Natural killer cell (primary cell): Measurements from ENCODE around the gene DCAF8. TPM values are rescaled to one million over a fixed set of nuclear protein-coding genes. Genes with fewer than 3 reads are reported as not detected.
"Not testable (repeated sequence)": the region's sequence is repeated elsewhere in the genome, so short reads cannot be mapped to it uniquely, and the experiment has no call there.

Experiments
- ATAC-seq, 3 donors: fragments of 150-1000 bp in 2 of 3; fragments of 200-7000 bp in 1 of 3; cut with Tn5 transposase; 1 replicate in 1 of 3; 2 replicates in 2 of 3; pipeline ENCODE4 v1.10.0; 2021; ENCODE audit warnings: mild to moderate bottlenecking in 2 of 3, moderate library complexity in 2 of 3
- DNase-seq, 2 donors: peaks; one replicate each; pipeline versions ENCODE4 v3.0.0 to v3.0.0-alpha.2; 2013 to 2021; ENCODE audit warnings: mixed read lengths in 1 of 2
- H3K27ac ChIP-seq: one replicate; pipeline ENCODE4 v1.5.1; 2013; ENCODE audit warnings: mild to moderate bottlenecking, low read length
- H3K27me3 ChIP-seq: one replicate; pipeline ENCODE4 v1.6.1; 2013; ENCODE audit warnings: low read length; ENCODE audit not compliant: control insufficient read depth, insufficient read depth
- H3K36me3 ChIP-seq: one replicate; pipeline ENCODE4 v1.6.1; 2013; ENCODE audit warnings: low read length; ENCODE audit not compliant: control insufficient read depth, insufficient read depth
- H3K4me1 ChIP-seq: one replicate; pipeline ENCODE4 v1.6.1; 2013; ENCODE audit warnings: low read length; ENCODE audit not compliant: control insufficient read depth, insufficient read depth
- H3K4me3 ChIP-seq: one replicate; pipeline ENCODE4 v1.5.1; 2013; ENCODE audit warnings: low read length
- H3K9me3 ChIP-seq: one replicate; pipeline ENCODE4 v1.6.1; 2013; ENCODE audit warnings: low read length; ENCODE audit not compliant: control insufficient read depth, insufficient read depth
- H3K27ac Mint-ChIP-seq, 2 donors: one replicate each; pipeline ENCODE4 v1.8.0; 2022; ENCODE audit warnings: mild to moderate bottlenecking in 2 of 2, mixed read lengths in 2 of 2, moderate library complexity in 1 of 2
- H3K27me3 Mint-ChIP-seq, 2 donors: one replicate each; pipeline ENCODE4 v1.8.0; 2022; ENCODE audit warnings: low read depth in 2 of 2, mixed read lengths in 2 of 2
- H3K36me3 Mint-ChIP-seq: one replicate; pipeline ENCODE4 v1.8.0; 2022; ENCODE audit warnings: mixed read lengths
- H3K4me1 Mint-ChIP-seq, 2 donors: one replicate each; pipeline ENCODE4 v1.8.0; 2022; ENCODE audit warnings: mixed read lengths in 2 of 2
- H3K4me3 Mint-ChIP-seq: one replicate; pipeline ENCODE4 v1.8.0; 2022; ENCODE audit warnings: mild to moderate bottlenecking, moderate library complexity, mixed read lengths
- H3K9me3 Mint-ChIP-seq, 2 donors: one replicate each; pipeline ENCODE4 v1.8.0; 2022; ENCODE audit warnings: mixed read lengths in 2 of 2
- WGBS: methylation state at CpG from one replicate; pipeline ENCODE4 v1.1.7; 2013; ENCODE audit warnings: missing lambda C conversion rate; ENCODE audit not compliant: insufficient coverage; 5-methylcytosine and 5-hydroxymethylcytosine counted together
- intact Hi-C: fragments of 100-400 bp; cut with micrococcal nuclease; formaldehyde crosslinking; loops from one replicate; pipeline ENCODE4 v1.14.2; 2022
- total RNA-seq, 4 donors: library from RNA; stranded (reverse); fragments of 120-200 nt in 1 of 4; gene quantifications; one replicate each; pipeline versions ENCODE4 v1.2.3 to v1.2.4, GENCODE V29; 2013 to 2022
- TF ChIP-seq, protein P1 (sequence below): fragments of 200-600 bp; IDR thresholded peaks from one replicate; pipeline ENCODE4 v1.8.0; 2022; ENCODE audit warnings: antibody characterized with exemption

Gene DCAF8
- total RNA-seq, 3 donors from 2014 or later (not counting 1 experiment from before 2014, with no cell fraction given), result 189 to 201 (median 189) TPM

- Mint-ChIP-seq H3K27me3 (no peaks in the 10 kb centered on the region), H3K4me1 (no peaks in the 10 kb centered on the region), H3K4me3 (no peak overlapping the region), H3K27ac (peak overlapping the region in 1 of 2 donors; percentile 29), H3K36me3 (peaks cover 62% of the 10 kb centered on the region), H3K9me3 (no peaks in the 10 kb centered on the region)
- Histone ChIP-seq H3K36me3 (peaks cover 95% of the 10 kb centered on the region), H3K27me3 (no peaks in the 10 kb centered on the region), H3K9me3 (no peaks in the 10 kb centered on the region), H3K4me1 (no peaks in the 10 kb centered on the region), H3K27ac (no peak overlapping the region), H3K4me3 (no peak overlapping the region)
- TF ChIP-seq, protein P1, sequence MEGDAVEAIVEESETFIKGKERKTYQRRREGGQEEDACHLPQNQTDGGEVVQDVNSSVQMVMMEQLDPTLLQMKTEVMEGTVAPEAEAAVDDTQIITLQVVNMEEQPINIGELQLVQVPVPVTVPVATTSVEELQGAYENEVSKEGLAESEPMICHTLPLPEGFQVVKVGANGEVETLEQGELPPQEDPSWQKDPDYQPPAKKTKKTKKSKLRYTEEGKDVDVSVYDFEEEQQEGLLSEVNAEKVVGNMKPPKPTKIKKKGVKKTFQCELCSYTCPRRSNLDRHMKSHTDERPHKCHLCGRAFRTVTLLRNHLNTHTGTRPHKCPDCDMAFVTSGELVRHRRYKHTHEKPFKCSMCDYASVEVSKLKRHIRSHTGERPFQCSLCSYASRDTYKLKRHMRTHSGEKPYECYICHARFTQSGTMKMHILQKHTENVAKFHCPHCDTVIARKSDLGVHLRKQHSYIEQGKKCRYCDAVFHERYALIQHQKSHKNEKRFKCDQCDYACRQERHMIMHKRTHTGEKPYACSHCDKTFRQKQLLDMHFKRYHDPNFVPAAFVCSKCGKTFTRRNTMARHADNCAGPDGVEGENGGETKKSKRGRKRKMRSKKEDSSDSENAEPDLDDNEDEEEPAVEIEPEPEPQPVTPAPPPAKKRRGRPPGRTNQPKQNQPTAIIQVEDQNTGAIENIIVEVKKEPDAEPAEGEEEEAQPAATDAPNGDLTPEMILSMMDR, result no peak
- no peak for DNase-seq
- ATAC-seq, result no peak
- 100% methylated on average over 1 of the region's 1 CpG for whole genome bisulfite sequencing
- intact Hi-C loops, result no loop called here
These were observed 33.7 kb upstream of the DCAF8 start for GRCh38 chr1:160296036-160296435.

DNA sequence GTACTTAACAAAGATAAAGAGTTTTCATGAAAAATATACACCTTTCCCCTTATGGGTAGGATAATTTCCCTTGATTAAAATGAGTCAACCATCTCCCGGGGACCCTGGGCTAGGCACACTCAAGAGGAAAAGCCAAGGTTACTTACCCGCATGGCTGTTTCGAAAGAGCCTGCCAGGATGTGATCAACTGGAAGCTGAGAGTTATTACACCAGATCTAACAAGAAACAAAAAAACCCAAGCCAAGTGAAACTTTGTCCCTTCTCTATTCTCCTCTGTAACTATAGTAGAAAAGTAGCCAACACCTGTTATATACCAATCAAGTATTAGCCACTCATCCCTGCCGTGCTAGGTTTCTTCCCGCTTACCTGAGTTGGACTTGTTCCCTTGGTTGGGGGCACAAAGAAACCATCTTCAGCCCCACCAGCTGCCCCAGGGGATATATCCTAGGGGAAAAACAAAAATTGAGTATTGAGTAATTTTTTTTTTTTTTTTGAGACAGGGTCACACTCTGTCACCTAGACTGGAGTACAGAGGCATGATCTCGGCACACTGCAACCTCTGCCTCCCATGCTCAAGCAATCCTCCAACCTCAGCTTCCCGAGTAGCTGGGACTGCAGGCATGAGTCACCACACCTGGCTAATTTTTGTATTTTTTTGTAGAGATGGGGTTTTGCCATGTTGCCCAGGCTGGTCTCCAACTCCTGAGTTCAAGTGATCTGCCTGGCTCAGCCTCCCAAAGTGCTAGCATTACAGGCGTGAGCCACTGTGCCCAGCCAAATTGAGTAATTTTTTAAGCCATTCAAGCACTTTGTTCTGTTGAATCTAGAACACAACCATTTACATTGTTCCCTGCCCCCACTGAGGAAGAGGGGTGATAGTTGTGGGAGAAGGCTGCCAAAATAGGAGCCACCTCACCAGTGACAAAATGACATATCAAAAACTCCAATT is 30.9 kb upstream of the DCAF8 start:
- H3K9me3 Mint-ChIP-seq, result no peaks in the 10 kb centered on the region
- Histone ChIP-seq H3K9me3 (no peaks in the 10 kb centered on the region), H3K4me1 (no peaks in the 10 kb centered on the region), H3K36me3 (peaks cover 92% of the 10 kb centered on the region), H3K27me3 (no peaks in the 10 kb centered on the region), H3K4me3 (no peak overlapping the region), H3K27ac (no peak overlapping the region)
- H3K4me3 Mint-ChIP-seq, result no peak overlapping the region
- TF ChIP-seq, protein P1, result no peak
- DNase-seq (no peak), ATAC-seq (no peak)
- intact Hi-C loops, result no loop called here
- peaks cover 45% of the 10 kb centered on the region for H3K36me3 Mint-ChIP-seq
- no peak overlapping the region for H3K27ac Mint-ChIP-seq
- no peaks in the 10 kb centered on the region for H3K4me1 Mint-ChIP-seq
- no peaks in the 10 kb centered on the region for H3K27me3 Mint-ChIP-seq
- WGBS, result 96% methylated on average over 7 of the region's 8 CpGs

DNA sequence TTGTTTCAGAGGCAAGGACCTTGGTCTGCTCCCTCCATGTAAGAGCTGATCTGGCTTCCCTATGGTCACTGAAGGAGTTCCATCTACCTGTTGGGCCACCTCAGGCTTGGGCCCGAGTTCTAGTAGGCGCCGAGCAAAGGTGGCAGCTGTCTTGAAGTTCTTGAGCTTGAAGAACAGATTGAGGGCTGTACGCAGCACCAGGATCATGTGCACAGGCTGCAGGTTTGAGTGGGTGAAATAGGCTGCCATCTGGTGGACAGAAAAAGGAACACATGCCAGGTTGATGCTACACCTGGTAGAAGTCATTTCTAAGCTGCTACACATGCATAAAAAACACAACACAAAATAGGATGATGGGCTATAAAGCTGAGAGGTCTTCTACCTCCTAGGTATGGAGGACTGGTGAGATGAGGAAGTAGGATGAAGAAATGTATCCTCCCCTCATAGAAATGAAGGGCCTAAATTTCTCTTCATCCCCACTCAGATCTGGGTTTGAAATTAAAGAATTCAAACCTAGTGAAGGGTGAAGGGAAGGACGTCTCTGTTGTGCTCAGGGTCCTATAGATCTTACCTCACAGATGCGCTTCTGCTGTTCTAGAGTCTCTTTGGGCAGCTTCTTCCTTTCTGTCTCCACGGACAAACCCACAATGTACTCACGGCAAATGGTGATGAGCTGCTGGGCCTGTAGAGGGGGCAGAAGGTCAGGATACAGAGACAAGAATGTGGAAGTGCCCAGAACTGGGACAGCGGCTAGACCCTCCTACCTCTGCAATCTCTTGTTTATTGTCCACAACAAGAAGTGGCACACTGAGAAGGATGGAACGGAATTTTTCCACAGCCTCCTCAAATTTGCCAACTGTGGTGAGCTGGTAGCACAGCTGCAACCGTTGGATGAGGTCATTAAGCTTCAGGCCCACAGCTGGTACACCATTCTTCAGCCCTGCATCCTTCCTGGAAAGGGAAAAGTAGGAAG is 29.2 kb upstream of the DCAF8 start:
- intact Hi-C loops, result loop anchor here (1.0 kb wide), 2 partner anchors 98 to 190 kb away; no protein-coding TSS in a partner anchor
- Histone ChIP-seq H3K4me1 (no peaks in the 10 kb centered on the region), H3K27ac (no peak overlapping the region), H3K9me3 (no peaks in the 10 kb centered on the region), H3K27me3 (no peaks in the 10 kb centered on the region), H3K36me3 (peaks cover 75% of the 10 kb centered on the region), H3K4me3 (no peak overlapping the region)
- H3K27me3 Mint-ChIP-seq, result no peaks in the 10 kb centered on the region
- no peaks in the 10 kb centered on the region for H3K4me1 Mint-ChIP-seq
- H3K36me3 Mint-ChIP-seq, result peaks cover 30% of the 10 kb centered on the region
- peak; percentile 90 to 97 (median 93) for ATAC-seq
- WGBS, result 64% methylated on average over 11 of the region's 11 CpGs
- no peaks in the 10 kb centered on the region for H3K9me3 Mint-ChIP-seq
- H3K27ac Mint-ChIP-seq, result peak overlapping the region; percentile 49 to 59
- H3K4me3 Mint-ChIP-seq, result no peak overlapping the region
- DNase-seq, result peak; percentile 43 to 89
- TF ChIP-seq, protein P1, result peak; percentile 79

DNA sequence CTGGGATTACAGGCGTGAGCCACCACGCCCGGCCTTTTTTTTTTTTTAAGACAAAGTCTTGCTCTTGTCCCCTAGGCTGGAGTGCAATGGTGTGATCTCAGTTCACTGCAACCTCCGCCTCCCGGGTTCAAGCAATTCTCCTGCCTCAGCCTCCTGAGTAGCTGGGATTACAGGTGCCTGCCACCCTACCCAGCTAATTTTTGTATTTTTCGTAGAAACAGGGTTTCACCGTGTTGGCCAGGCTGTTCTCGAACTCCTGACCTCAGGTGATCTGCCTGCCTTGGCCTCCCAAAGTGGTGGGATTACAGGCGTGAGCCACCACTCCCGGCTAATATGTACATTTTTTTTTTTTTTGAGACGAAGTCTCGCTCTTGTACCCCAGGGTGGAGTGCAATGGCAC is 25.4 kb upstream of the DCAF8 start:
- 95% methylated on average over 10 of the region's 12 CpGs for WGBS
- Histone ChIP-seq H3K4me1 (peaks cover 23% of the 10 kb centered on the region), H3K36me3 (peaks cover 41% of the 10 kb centered on the region)
- H3K9me3 Mint-ChIP-seq, H3K4me3 ChIP-seq, H3K36me3 Mint-ChIP-seq, H3K27ac Mint-ChIP-seq, DNase-seq, H3K4me3 Mint-ChIP-seq, ATAC-seq, H3K27me3 ChIP-seq, H3K27me3 Mint-ChIP-seq, H3K9me3 ChIP-seq, H3K27ac ChIP-seq, intact Hi-C loops: not testable (repeated sequence)
- peaks cover 25 to 26% of the 10 kb centered on the region in 2 donors for H3K4me1 Mint-ChIP-seq
